Measurements from ENCODE around the gene PCOLCE2. TPM values are rescaled to one million over a fixed set of nuclear protein-coding genes. Genes with fewer than 3 reads are reported as not detected.

The PCOLCE2 gene
- total and polyA plus RNA-seq, 2 donors (not counting 3 experiments of a cell fraction or from before 2014, with no cell fraction given): not detected

- Histone ChIP-seq H4K20me1 (replicated peaks; ENCODE audit: control insufficient read depth, extremely low read depth, insufficient read depth, low read length) (no peaks in the 10 kb centered on the region), H3K27ac (ENCODE audit: insufficient read depth, low read depth, low read length) (no peak overlapping the region), H3K9ac (replicated peaks; ENCODE audit: extremely low read depth, insufficient read depth, low read length) (no peak overlapping the region), H3K36me3 (ENCODE audit: control insufficient read depth in 2 of 2, extremely low read depth in 1 of 2, insufficient read depth in 2 of 2, low read length in 2 of 2) (no peaks in the 10 kb centered on the region), H3K27me3 (ENCODE audit: control insufficient read depth in 2 of 2, insufficient read depth in 2 of 2, low read length in 2 of 2) (peaks cover 5 to 7% of the 10 kb centered on the region in 2 experiments), H3K9me1 (replicated peaks; ENCODE audit: control insufficient read depth, extremely low read depth, insufficient read depth, low read length) (no peaks in the 10 kb centered on the region), H3K4me1 (ENCODE audit: control insufficient read depth, extremely low read depth, insufficient read depth, low read length) (no peaks in the 10 kb centered on the region), H3K79me2 (ENCODE audit: control insufficient read depth, insufficient read depth, low read length) (no peaks in the 10 kb centered on the region), H2AFZ (ENCODE audit: low read depth, low read length) (no peak overlapping the region), H3K4me2 (ENCODE audit: insufficient read depth, low read length) (no peak overlapping the region), H3K4me3 (replicated peaks in 1 of 3; ENCODE audit: insufficient read depth in 1 of 3, low read depth in 1 of 3, low read length in 3 of 3) (no peak overlapping the region), H3K9me3 (replicated peaks; ENCODE audit: control insufficient read depth, insufficient read depth, low read length) (no peaks in the 10 kb centered on the region)
- CTCF ChIA-PET: interaction anchor here (0.6 to 1.5 kb wide), 4 partner anchors 8 to 148 kb away, joined by 3 to 7 read pairs (median 4); no protein-coding TSS in a partner anchor
- FAIRE-seq (no peak), DNase-seq (ENCODE audit: low read depth, low spot score) (no peak)
- TF ChIP-seq POLR2AphosphoS5 (IDR thresholded peaks at IDR 0.05; ENCODE audit: insufficient read depth, low read depth, low read length) (no peak), MAX (IDR thresholded peaks at IDR 0.05; ENCODE audit: insufficient read depth, insufficient read length) (no peak), MYC (IDR thresholded peaks at IDR 0.05; ENCODE audit: low read depth, low read length) (no peak), GATA2 (IDR thresholded peaks at IDR 0.05; ENCODE audit: insufficient read depth, insufficient read length, low read depth, low read length) (no peak), JUN (IDR thresholded peaks at IDR 0.05; ENCODE audit: borderline replicate concordance, insufficient read depth, insufficient read length, low read depth) (no peak), FOS (IDR thresholded peaks at IDR 0.05; ENCODE audit: borderline replicate concordance, insufficient read depth, low read length) (no peak), POLR2A (IDR thresholded peaks at IDR 0.05; ENCODE audit: low read depth, low read length) (no peak), EZH2 (IDR thresholded peaks at IDR 0.05; ENCODE audit: borderline replicate concordance, low read depth, low read length, severe bottlenecking) (no peak)
- TF ChIP-seq, protein P1, sequence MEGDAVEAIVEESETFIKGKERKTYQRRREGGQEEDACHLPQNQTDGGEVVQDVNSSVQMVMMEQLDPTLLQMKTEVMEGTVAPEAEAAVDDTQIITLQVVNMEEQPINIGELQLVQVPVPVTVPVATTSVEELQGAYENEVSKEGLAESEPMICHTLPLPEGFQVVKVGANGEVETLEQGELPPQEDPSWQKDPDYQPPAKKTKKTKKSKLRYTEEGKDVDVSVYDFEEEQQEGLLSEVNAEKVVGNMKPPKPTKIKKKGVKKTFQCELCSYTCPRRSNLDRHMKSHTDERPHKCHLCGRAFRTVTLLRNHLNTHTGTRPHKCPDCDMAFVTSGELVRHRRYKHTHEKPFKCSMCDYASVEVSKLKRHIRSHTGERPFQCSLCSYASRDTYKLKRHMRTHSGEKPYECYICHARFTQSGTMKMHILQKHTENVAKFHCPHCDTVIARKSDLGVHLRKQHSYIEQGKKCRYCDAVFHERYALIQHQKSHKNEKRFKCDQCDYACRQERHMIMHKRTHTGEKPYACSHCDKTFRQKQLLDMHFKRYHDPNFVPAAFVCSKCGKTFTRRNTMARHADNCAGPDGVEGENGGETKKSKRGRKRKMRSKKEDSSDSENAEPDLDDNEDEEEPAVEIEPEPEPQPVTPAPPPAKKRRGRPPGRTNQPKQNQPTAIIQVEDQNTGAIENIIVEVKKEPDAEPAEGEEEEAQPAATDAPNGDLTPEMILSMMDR (IDR thresholded peaks at IDR 0.05; ENCODE audit: extremely low read depth in 1 of 2, insufficient read depth in 1 of 2, low read depth in 1 of 2, low read length in 2 of 2): no peak
- dilution Hi-C loops (cut with MboI; ENCODE audit: extremely low pct_ligation_motif_present, low sequenced_read_pairs) (no loop called here), intact Hi-C loops (cut with micrococcal nuclease) (no loop called here)
- BruUV-seq (replicated peaks): no TSS peak
- POLR2A ChIA-PET: no interaction called here
Observed at GRCh38 chr3:142846779-142847577, 41.9 kb downstream of the PCOLCE2 start.

Data from endothelial cell of umbilical vein (primary cell).